ENCODE measurements around the gene KLHL1.
A peak's percentile ranks its signal among the peaks of the same experiment; 100 is the strongest.

KLHL1 gene

DNA sequence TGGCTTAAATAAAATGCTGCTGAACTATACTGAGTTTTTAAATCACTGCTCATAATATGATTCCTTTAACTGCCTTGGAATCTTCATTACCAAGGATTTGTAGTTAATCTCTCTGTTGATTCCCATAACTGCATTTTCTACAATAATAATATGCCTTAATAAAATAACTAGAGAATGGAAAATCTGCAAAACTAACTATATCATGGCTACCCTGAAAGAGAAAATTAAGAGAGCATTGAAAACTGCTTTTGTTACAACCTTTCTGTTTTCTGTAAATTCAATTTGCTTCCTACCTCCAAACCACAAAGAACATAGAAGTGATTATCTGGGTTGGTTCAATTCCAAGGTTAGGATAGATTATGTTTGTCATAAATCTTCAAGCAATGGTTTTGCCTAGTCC, 203.5 kb downstream of the KLHL1 start:
- TF ChIP-seq, protein P1, sequence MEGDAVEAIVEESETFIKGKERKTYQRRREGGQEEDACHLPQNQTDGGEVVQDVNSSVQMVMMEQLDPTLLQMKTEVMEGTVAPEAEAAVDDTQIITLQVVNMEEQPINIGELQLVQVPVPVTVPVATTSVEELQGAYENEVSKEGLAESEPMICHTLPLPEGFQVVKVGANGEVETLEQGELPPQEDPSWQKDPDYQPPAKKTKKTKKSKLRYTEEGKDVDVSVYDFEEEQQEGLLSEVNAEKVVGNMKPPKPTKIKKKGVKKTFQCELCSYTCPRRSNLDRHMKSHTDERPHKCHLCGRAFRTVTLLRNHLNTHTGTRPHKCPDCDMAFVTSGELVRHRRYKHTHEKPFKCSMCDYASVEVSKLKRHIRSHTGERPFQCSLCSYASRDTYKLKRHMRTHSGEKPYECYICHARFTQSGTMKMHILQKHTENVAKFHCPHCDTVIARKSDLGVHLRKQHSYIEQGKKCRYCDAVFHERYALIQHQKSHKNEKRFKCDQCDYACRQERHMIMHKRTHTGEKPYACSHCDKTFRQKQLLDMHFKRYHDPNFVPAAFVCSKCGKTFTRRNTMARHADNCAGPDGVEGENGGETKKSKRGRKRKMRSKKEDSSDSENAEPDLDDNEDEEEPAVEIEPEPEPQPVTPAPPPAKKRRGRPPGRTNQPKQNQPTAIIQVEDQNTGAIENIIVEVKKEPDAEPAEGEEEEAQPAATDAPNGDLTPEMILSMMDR (IDR thresholded peaks at IDR 0.05; ENCODE audit: borderline replicate concordance, insufficient read depth, low read depth, low read length), result no peak
- H3K4me3 ChIP-seq (ENCODE audit: low read depth, low read length), result no peak overlapping the region

DNA sequence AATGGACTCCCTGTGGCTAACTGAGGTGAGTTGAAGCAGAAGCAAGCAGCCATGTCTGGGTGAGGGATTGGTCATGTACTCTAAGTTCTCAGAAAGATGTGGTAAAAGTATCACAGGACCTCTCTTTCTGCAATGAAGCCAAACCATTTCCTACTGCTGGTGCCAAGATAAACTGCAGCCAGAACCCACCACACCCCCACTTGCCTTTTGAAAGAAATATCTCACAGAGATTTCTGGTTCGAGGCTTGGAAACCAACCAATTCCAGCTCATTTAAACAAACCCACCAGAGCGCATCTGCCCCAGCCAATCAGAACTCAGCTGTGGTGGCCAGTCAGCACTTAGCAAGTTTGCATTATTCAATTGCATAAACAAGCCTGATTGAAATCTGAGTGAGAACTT, 205.2 kb downstream of the KLHL1 start:
- TF ChIP-seq, protein P1 (IDR thresholded peaks at IDR 0.05; ENCODE audit: borderline replicate concordance, insufficient read depth, low read depth, low read length), result no peak
- H3K4me3 ChIP-seq (ENCODE audit: low read depth, low read length), result no peak overlapping the region

DNA sequence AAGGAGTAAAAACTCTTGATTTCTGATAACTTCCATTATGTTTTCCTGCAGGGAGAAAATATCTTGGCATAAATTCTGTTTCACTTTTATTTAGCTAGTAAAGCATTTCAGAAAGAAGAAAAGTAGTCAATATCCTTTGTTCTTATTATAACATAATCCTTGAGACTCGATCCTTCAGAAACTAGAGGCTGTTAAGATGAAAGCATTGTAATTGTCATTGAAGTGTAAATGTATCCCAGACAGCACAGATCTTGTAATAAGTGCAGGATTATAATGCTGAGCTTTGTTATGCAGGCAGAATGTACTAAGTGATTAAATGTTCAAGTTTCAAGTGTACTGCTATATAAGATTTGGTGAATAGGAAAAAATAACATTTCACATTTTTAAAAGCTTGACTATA, 225.8 kb downstream of the KLHL1 start:
- TF ChIP-seq, protein P1 (IDR thresholded peaks at IDR 0.05; ENCODE audit: borderline replicate concordance, insufficient read depth, low read depth, low read length), result no peak
- no peak overlapping the region for H3K4me3 ChIP-seq (ENCODE audit: low read depth, low read length)

DNA sequence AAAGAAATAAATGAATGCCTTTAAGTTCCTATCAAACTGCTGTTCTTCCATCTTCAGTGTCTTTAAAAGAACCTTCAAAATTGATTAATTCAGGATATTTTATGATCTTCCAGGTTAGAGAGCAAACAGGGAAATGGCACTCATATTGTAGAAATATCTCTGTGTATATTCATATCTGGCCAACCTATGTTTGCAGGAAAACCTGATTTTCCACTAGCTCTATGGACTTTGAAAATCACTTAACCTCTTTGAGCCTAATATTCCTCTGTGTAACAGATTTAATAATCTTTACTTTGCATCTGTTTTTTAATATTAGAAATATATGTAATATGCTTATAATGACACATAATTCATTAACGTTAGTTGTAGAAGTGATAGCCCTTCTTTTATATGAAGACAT, 228.3 kb downstream of the KLHL1 start:
- H3K4me3 ChIP-seq (ENCODE audit: low read depth, low read length), result no peak overlapping the region
- TF ChIP-seq, protein P1 (IDR thresholded peaks at IDR 0.05; ENCODE audit: borderline replicate concordance, insufficient read depth, low read depth, low read length), result no peak

DNA sequence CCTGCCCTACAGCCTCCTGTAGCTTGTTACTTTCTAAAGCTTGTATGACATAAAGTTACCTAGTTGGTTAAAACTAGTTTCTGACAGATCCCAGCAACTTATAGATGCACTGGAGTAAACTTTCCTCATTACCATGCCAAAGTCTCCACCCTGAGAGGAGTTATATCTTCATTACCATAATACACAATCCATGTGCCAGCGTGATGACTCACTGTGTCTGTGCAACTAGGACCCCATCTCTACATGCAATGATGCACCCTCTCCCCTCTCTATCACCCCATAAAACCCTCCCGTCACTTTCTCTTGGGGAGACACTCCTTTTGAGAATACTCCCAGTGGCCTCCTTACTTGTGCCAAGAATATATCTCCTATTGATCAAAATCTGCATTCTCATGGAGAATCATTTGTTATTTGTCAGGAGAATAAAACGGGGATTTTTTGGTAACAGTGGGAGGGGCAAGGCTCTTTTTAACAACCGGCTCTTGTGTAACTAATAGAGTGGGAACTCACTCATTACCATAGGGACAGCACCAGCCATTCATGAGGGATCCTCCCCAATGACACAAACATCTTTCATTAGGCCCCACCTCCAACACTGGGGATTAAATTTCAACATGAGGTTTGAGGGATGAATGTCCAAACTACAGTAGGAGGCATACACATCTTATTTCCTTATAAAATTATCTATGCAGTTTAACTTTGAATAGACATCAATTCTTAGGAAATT, 235.8 kb downstream of the KLHL1 start:
- TF ChIP-seq, protein P1 (IDR thresholded peaks at IDR 0.05; ENCODE audit: borderline replicate concordance, insufficient read depth, low read depth, low read length), result no peak
- no peak overlapping the region for H3K4me3 ChIP-seq (ENCODE audit: low read depth, low read length)

DNA sequence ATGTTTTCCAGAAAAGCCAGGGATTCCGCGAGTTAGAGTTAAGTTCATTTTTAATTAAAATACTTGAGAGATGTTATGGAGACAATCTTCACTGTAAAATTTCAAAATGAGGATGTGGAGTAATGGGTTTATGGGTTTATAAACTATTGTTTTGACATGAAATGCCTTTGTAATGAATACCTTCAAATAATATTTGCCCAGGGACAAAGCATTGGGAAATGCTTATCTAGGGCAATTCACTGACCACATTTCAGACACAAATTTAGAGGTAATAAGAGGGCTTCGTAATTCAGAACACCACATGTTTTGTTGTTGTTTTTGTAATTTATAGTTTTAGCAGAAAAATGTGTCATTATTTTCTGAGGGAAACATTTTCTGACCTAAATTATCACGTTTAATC, 241.7 kb downstream of the KLHL1 start:
- no peak overlapping the region for H3K4me3 ChIP-seq (ENCODE audit: low read depth, low read length)
- TF ChIP-seq, protein P1 (IDR thresholded peaks at IDR 0.05; ENCODE audit: borderline replicate concordance, insufficient read depth, low read depth, low read length), result no peak

DNA sequence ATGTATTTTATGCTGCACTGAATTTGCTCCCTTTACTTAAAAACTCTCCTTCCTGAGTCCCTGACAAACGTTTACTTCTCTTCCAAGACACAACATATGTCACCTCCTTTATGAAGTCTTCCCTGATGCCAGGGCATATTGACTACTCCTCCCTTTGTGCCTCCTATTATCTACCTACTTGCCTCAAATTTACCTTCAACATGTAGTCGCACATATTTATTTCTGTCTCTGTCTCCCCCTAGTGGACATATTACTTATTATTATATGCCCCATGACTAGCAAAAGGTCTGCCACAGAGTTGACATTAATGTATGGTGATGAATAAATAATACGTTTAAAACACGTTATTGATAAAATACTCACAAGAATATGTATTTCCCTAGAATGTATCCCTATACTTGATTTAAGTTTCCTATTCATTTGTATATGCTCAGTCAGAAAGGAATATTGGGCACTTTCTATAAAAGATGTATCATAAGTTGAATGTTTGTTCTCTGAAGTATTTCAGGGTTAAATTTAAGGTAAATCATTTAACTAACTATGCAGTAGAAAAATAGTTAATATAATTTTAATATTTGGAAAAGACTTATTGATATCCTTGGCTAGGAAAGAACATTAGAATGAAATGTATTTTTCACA, 250.9 kb downstream of the KLHL1 start:
- H3K4me3 ChIP-seq (ENCODE audit: low read depth, low read length), result no peak overlapping the region
- TF ChIP-seq, protein P1 (IDR thresholded peaks at IDR 0.05; ENCODE audit: borderline replicate concordance, insufficient read depth, low read depth, low read length), result peak; percentile 28; the same call in 1 of the 2 replicates

Data from GM12875 (cell line).